Panc1 (cell line): ENCODE results near the gene MAPK13. TPM values are rescaled to one million over a fixed set of nuclear protein-coding genes. Genes with fewer than 3 reads are reported as not detected.

Source experiments
- ATAC-seq: fragments of 200-7000 bp; cut with Tn5 transposase; 2 replicates; pipeline ENCODE4 v1.9.1; 2020; ENCODE audit warnings: mild to moderate bottlenecking, moderate library complexity
- BruUV-seq: library from RNA; stranded (reverse); fragments of 400-500 nt; replicated peaks from 2 replicates; lab custom pipeline; 2021; lab: Mats Ljungman, UMichigan
- CTCF ChIA-PET: fragments of 300-600 bp; sonication (Branson Sonifier 250); formaldehyde crosslinking; loops from one replicate; lab custom pipeline; 2022; ENCODE audit warnings: antibody characterized with exemption; lab: Charles Lee
- POLR2A ChIA-PET: fragments of 300-600 bp; sonication (Branson Sonifier 250); formaldehyde crosslinking; loops from one replicate; lab custom pipeline; 2022; ENCODE audit warnings: antibody characterized with exemption; lab: Charles Lee
- DNase-seq: peaks from one replicate; pipeline ENCODE4 v3.0.0-alpha.2; 2010; ENCODE audit warnings: low read depth, low spot score
- H3K27ac ChIP-seq: 2 replicates; pipeline ENCODE4 v1.5.1; 2011; ENCODE audit warnings: mild to moderate bottlenecking, low read length, inconsistent platforms
- H3K27me3 ChIP-seq: fragments of 200-500 bp; sonication (Bioruptor generic); 2 replicates; pipeline ENCODE4 v1.6.0; 2014; ENCODE audit warnings: low read length, inconsistent platforms; ENCODE audit not compliant: control insufficient read depth, insufficient read depth
- H3K36me3 ChIP-seq: fragments of 200-500 bp; sonication (Bioruptor generic); 2 replicates; pipeline ENCODE4 v1.5.1; 2014; ENCODE audit warnings: inconsistent platforms, mild to moderate bottlenecking, low read length, moderate library complexity; ENCODE audit not compliant: control insufficient read depth, insufficient read depth
- H3K4me1 ChIP-seq: 2 replicates; pipeline ENCODE4 v1.5.1; 2011; ENCODE audit warnings: inconsistent platforms, mild to moderate bottlenecking, low read length, moderate library complexity; ENCODE audit not compliant: control insufficient read depth, insufficient read depth
- H3K4me3 ChIP-seq, 2 experiments: 2 replicates each; pipeline ENCODE4 v1.5.1; 2011 to 2012; ENCODE audit warnings: low read depth in 2 of 2, low read length in 2 of 2, mild to moderate bottlenecking in 2 of 2, inconsistent platforms in 1 of 2, moderate library complexity in 1 of 2
- H3K9me3 ChIP-seq: fragments of 200-500 bp; sonication (Bioruptor generic); 2 replicates; pipeline ENCODE4 v1.5.1; 2014; ENCODE audit warnings: low read depth, mild to moderate bottlenecking, inconsistent platforms, low read length, moderate library complexity; ENCODE audit not compliant: control insufficient read depth, insufficient read depth
- CTCF ChIP-seq: fragments of 450-650 bp; IDR thresholded peaks from 2 replicates; pipeline ENCODE4 v1.5.1; 2017; ENCODE audit warnings: mild to moderate bottlenecking
- POLR2AphosphoS5 ChIP-seq: IDR thresholded peaks from 2 replicates; pipeline ENCODE4 v1.6.1; 2012; ENCODE audit warnings: mild to moderate bottlenecking, low read depth, low read length, moderate library complexity
- SIN3A ChIP-seq: IDR thresholded peaks from 2 replicates; pipeline ENCODE4 v1.6.1; 2012; ENCODE audit warnings: low read depth, mild to moderate bottlenecking, low read length, moderate library complexity, borderline replicate concordance; ENCODE audit not compliant: insufficient read depth
- TCF7L2 ChIP-seq: IDR thresholded peaks from 2 replicates; pipeline ENCODE4 v1.6.1; 2011; ENCODE audit warnings: mild to moderate bottlenecking, low read depth, low read length, inconsistent platforms
- in situ Hi-C: cut with HindIII; loops from 2 replicates; pipeline ENCODE4 v1.10.0; 2016; ENCODE audit warnings: low sequenced_read_pairs, low pct_unique_long_range_greater_than_20kb
- intact Hi-C: fragments of 100-400 bp; cut with micrococcal nuclease; formaldehyde crosslinking; loops from one replicate; pipeline ENCODE4 v1.10.0; 2022; ENCODE audit not compliant: unreplicated experiment
- total RNA-seq: library from RNA; stranded (reverse); gene quantifications from one replicate; pipeline ENCODE4 v1.2.1, GENCODE V29; 2021; ENCODE audit not compliant: unreplicated experiment
- TF ChIP-seq, protein P1 (sequence below), 2 experiments: IDR thresholded peaks; 2 replicates each; pipeline ENCODE4 v1.6.1; 2011 to 2012; ENCODE audit warnings: low read depth in 2 of 2, control low read depth in 1 of 2, low read length in 1 of 2, mild to moderate bottlenecking in 1 of 2, moderate library complexity in 1 of 2; ENCODE audit not compliant: insufficient read depth in 1 of 2

Gene MAPK13
- total RNA-seq, 1 experiment from 2014 or later = 2.5 TPM

- ChIA-PET CTCF (no interaction called here), POLR2A (no interaction called here)
- ATAC-seq (no peak), DNase-seq (no peak)
- Histone ChIP-seq H3K9me3 (no peaks in the 10 kb centered on the region; the same call in 1 of the 2 replicates), H3K36me3 (no peaks in the 10 kb centered on the region), H3K27me3 (no peaks in the 10 kb centered on the region), H3K4me3 (no peak overlapping the region), H3K4me1 (no peaks in the 10 kb centered on the region), H3K27ac (no peak overlapping the region)
- TF ChIP-seq, protein P1, sequence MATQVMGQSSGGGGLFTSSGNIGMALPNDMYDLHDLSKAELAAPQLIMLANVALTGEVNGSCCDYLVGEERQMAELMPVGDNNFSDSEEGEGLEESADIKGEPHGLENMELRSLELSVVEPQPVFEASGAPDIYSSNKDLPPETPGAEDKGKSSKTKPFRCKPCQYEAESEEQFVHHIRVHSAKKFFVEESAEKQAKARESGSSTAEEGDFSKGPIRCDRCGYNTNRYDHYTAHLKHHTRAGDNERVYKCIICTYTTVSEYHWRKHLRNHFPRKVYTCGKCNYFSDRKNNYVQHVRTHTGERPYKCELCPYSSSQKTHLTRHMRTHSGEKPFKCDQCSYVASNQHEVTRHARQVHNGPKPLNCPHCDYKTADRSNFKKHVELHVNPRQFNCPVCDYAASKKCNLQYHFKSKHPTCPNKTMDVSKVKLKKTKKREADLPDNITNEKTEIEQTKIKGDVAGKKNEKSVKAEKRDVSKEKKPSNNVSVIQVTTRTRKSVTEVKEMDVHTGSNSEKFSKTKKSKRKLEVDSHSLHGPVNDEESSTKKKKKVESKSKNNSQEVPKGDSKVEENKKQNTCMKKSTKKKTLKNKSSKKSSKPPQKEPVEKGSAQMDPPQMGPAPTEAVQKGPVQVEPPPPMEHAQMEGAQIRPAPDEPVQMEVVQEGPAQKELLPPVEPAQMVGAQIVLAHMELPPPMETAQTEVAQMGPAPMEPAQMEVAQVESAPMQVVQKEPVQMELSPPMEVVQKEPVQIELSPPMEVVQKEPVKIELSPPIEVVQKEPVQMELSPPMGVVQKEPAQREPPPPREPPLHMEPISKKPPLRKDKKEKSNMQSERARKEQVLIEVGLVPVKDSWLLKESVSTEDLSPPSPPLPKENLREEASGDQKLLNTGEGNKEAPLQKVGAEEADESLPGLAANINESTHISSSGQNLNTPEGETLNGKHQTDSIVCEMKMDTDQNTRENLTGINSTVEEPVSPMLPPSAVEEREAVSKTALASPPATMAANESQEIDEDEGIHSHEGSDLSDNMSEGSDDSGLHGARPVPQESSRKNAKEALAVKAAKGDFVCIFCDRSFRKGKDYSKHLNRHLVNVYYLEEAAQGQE (IDR thresholded peaks at IDR 0.05; ENCODE audit: insufficient read depth in 1 of 2, low read depth in 2 of 2, low read length in 1 of 2) = no peak
- TF ChIP-seq SIN3A (no peak), POLR2AphosphoS5 (no peak)
- no TSS peak for BruUV-seq
- in situ Hi-C loops (no loop called here), intact Hi-C loops (no loop called here)
Observed at GRCh38 chr6:36149476-36149875, 19.2 kb downstream of the MAPK13 start.

DNA sequence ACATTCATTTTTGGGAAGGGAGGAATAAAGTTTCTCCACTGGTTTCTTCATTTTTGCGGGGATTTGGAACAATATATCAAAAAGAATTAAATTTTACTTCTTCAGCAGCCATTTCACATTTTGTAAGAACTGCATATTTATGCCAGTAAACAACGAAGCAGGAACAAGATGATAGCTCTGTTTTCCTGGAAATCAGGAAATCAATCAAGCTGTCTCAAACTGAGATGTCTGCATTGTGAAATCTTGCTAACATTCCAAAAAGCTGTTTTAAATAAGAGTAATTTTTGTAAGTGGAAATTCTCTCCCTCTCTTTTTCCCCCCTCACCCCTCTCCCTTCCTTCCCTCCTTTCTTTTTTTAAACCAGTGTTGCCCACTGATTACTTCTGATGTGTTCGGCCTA lies 20.0 kb downstream of the MAPK13 start:
- Histone ChIP-seq H3K4me3 (no peak overlapping the region), H3K9me3 (no peaks in the 10 kb centered on the region; the same call in 1 of the 2 replicates), H3K27ac (no peak overlapping the region), H3K36me3 (no peaks in the 10 kb centered on the region), H3K4me1 (no peaks in the 10 kb centered on the region), H3K27me3 (no peaks in the 10 kb centered on the region)
- ChIA-PET CTCF (interaction anchor here (0.9 kb wide), 1 partner anchor 28 kb away, joined by 3 read pairs; no protein-coding TSS in a partner anchor), POLR2A (no interaction called here)
- no peak for DNase-seq
- in situ Hi-C loops (no loop called here), intact Hi-C loops (no loop called here)
- ATAC-seq = no peak
- BruUV-seq = no TSS peak
- TF ChIP-seq POLR2AphosphoS5 (no peak), SIN3A (no peak), TCF7L2 (no peak), CTCF (no peak)
- TF ChIP-seq, protein P1 (IDR thresholded peaks at IDR 0.05; ENCODE audit: insufficient read depth in 1 of 2, low read depth in 2 of 2, low read length in 1 of 2) = no peak
